ENCODE results near the gene EREG. TPM values are rescaled to one million over a fixed set of nuclear protein-coding genes. Genes with fewer than 3 reads are reported as not detected.
A peak's percentile ranks its signal among the peaks of the same experiment; 100 is the strongest.

Gene EREG
- total RNA-seq: 0.05 TPM in 1 of 2 replicates, not detected in the other
- polyA plus RNA-seq (2012): not detected

- DNase-seq (ENCODE audit: low read depth): peak; percentile 26
Observed at GRCh38 chr4:74364652-74365491, at the start of gene EREG. EREG (plus strand) TSS chr4:74365145; CDS start chr4:74365309, 164 bp downstream.

GRCh38 chr4:74315376-74315775 is 49.6 kb upstream of the EREG start:
- no peak for DNase-seq (ENCODE audit: low read depth)

GRCh38 chr4:74316397-74316796 is 48.5 kb upstream of the EREG start:
- no peak for DNase-seq (ENCODE audit: low read depth)

- DNase-seq (ENCODE audit: low read depth): no peak
Observed at GRCh38 chr4:74317616-74318246, 47.2 kb upstream of the EREG start.

- no peak for DNase-seq (ENCODE audit: low read depth)
Observed at GRCh38 chr4:74318276-74318675, 46.7 kb upstream of the EREG start.

GRCh38 chr4:74319470-74319869 is 45.5 kb upstream of the EREG start:
- no peak for DNase-seq (ENCODE audit: low read depth)

GRCh38 chr4:74320559-74321118 is 44.3 kb upstream of the EREG start:
- DNase-seq (ENCODE audit: low read depth): peak; percentile 70

- no peak for DNase-seq (ENCODE audit: low read depth)
Observed at GRCh38 chr4:74322301-74322700, 42.6 kb upstream of the EREG start.

- no peak for DNase-seq (ENCODE audit: low read depth)
Observed at GRCh38 chr4:74323663-74324062, 41.3 kb upstream of the EREG start.

GRCh38 chr4:74324262-74324661 is 40.7 kb upstream of the EREG start:
- DNase-seq (ENCODE audit: low read depth): no peak

GRCh38 chr4:74325886-74326285 is 39.1 kb upstream of the EREG start:
- DNase-seq (ENCODE audit: low read depth): no peak

GRCh38 chr4:74327762-74328161 is 37.2 kb upstream of the EREG start:
- no peak for DNase-seq (ENCODE audit: low read depth)

- no peak for DNase-seq (ENCODE audit: low read depth)
Observed at GRCh38 chr4:74328501-74328900, 36.4 kb upstream of the EREG start.

GRCh38 chr4:74329307-74329706 is 35.6 kb upstream of the EREG start:
- DNase-seq (ENCODE audit: low read depth): no peak

- no peak for DNase-seq (ENCODE audit: low read depth)
Observed at GRCh38 chr4:74330295-74330750, 34.6 kb upstream of the EREG start.

GRCh38 chr4:74331252-74331651 is 33.7 kb upstream of the EREG start:
- no peak for DNase-seq (ENCODE audit: low read depth)

GRCh38 chr4:74331944-74332343 is 33.0 kb upstream of the EREG start:
- DNase-seq (ENCODE audit: low read depth): no peak

- no peak for DNase-seq (ENCODE audit: low read depth)
Observed at GRCh38 chr4:74334636-74335035, 30.3 kb upstream of the EREG start.

GRCh38 chr4:74335341-74336021 is 29.5 kb upstream of the EREG start:
- no peak for DNase-seq (ENCODE audit: low read depth)

GRCh38 chr4:74338792-74339333 is 26.1 kb upstream of the EREG start:
- no peak for DNase-seq (ENCODE audit: low read depth)

- no peak for DNase-seq (ENCODE audit: low read depth)
Observed at GRCh38 chr4:74339501-74339900, 25.4 kb upstream of the EREG start.
